GM12891 (cell line): ENCODE data around the gene PLAAT1.

Source experiments
- DNase-seq: peaks from one replicate; pipeline ENCODE4 v3.0.0; 2011; ENCODE audit warnings: low spot score; ENCODE audit not compliant: insufficient read length
- FAIRE-seq: peaks from 2 replicates; lab custom pipeline; 2011; peaks lifted over from hg19 to GRCh38; lab: Jason Lieb, UNC
- PAX5 ChIP-seq: IDR thresholded peaks from 2 replicates; pipeline ENCODE4 v1.6.1; 2011; ENCODE audit warnings: low read length, moderate library complexity, mild to moderate bottlenecking; ENCODE audit not compliant: insufficient read depth, severe bottlenecking
- POLR2A ChIP-seq: IDR thresholded peaks from 2 replicates; pipeline ENCODE4 v1.6.1; 2011; ENCODE audit warnings: low read depth, low read length, control low read depth
- POLR2AphosphoS5 ChIP-seq: IDR thresholded peaks from 2 replicates; pipeline ENCODE4 v1.6.1; 2011; ENCODE audit warnings: low read depth, low read length, control low read depth
- POU2F2 ChIP-seq: IDR thresholded peaks from 2 replicates; pipeline ENCODE4 v1.6.1; 2011; ENCODE audit warnings: low read depth, mild to moderate bottlenecking, control low read depth, low read length, moderate library complexity
- SPI1 ChIP-seq: IDR thresholded peaks from 2 replicates; pipeline ENCODE4 v1.6.1; 2011; ENCODE audit warnings: low read depth, low read length, control low read depth
- TAF1 ChIP-seq: IDR thresholded peaks from 2 replicates; pipeline ENCODE4 v1.6.1; 2011; ENCODE audit warnings: low read depth, low read length, control low read depth

Gene PLAAT1

GRCh38 chr3:193225302-193226125 is 15.5 kb upstream of the PLAAT1 start:
- TF ChIP-seq PAX5 (no peak), POU2F2 (no peak), TAF1 (no peak), POLR2A (no peak), POLR2AphosphoS5 (no peak), SPI1 (no peak)
- DNase-seq (no peak), FAIRE-seq (no peak)

DNA sequence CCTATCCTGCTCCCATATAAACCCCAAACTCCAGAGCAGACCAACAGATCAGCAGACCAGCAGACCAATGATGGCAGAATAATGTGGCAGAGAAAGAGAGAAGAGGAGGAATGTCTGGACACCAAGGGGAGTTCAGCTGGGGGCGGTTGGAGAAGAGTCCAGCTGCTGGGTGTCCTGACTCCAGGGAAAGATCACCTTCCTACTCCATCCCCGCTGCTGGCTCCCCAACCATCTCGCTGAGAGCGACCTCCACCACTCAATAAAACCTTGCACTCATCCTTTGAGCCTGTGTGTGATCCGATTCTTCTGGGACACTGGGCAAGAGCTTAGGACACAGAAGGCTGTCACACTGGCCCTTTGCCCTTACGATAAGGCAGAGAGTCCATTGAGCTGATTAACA is 12.8 kb upstream of the PLAAT1 start:
- no peak for DNase-seq
- no peak for FAIRE-seq
- TF ChIP-seq POU2F2 (no peak), TAF1 (no peak), SPI1 (no peak)

GRCh38 chr3:193229851-193230420 is 11.1 kb upstream of the PLAAT1 start:
- FAIRE-seq (no peak), DNase-seq (no peak)
- no peak for TF ChIP-seq SPI1
- no peak for TF ChIP-seq TAF1
- no peak for TF ChIP-seq POLR2A
- no peak for TF ChIP-seq POLR2AphosphoS5
- TF ChIP-seq PAX5 = no peak
- no peak for TF ChIP-seq POU2F2

DNA sequence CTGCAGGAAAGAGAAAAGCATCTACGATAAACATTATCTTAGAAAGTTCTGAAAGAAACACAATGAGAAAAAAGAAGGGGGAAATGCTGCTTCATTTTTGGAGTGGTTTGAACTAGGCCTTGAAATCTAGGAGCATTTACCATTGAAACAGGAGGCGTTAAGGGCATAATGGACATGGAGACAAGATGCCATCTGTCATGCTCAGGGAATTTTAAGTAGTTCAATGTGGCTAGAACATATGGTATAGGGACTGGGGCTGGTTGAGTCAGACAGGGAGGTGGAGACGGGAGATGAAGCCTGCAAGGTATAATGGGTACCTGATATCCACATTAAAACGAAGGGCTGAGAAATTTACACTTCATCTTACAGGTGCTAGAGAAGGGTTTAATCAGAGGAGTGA is 10.4 kb upstream of the PLAAT1 start:
- FAIRE-seq = no peak
- DNase-seq = no peak
- no peak for TF ChIP-seq POLR2A
- TF ChIP-seq SPI1 = no peak
- no peak for TF ChIP-seq POU2F2
- no peak for TF ChIP-seq PAX5
- no peak for TF ChIP-seq POLR2AphosphoS5
- no peak for TF ChIP-seq TAF1

DNA sequence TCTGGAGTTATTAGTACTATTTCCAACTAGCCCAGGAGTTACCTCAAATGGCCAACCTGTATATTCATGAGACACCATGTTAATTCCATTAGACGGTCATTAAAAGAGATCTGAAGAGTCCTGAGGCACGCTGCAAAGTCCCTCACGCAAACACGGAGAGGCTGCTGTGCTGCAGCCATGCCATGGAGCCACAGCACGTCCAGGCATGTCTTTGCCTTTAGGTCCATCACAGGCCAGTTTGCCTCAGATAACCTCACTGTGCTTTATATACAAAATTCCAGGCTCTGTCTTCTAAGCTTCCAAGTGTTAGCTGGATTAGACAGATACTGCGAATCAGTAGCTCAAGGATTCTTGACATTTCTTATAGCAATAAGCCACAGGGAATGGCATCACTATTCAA is 9.8 kb upstream of the PLAAT1 start:
- TF ChIP-seq SPI1 = no peak
- DNase-seq = no peak

GRCh38 chr3:193236599-193236998 is 4.4 kb upstream of the PLAAT1 start:
- no peak for DNase-seq
- FAIRE-seq = no peak
- TF ChIP-seq POU2F2 (no peak), PAX5 (no peak), TAF1 (no peak), POLR2A (no peak), SPI1 (no peak), POLR2AphosphoS5 (no peak)

More for the DNA sequence above, 9.8 kb upstream of the PLAAT1 start:
- no peak for FAIRE-seq

DNA sequence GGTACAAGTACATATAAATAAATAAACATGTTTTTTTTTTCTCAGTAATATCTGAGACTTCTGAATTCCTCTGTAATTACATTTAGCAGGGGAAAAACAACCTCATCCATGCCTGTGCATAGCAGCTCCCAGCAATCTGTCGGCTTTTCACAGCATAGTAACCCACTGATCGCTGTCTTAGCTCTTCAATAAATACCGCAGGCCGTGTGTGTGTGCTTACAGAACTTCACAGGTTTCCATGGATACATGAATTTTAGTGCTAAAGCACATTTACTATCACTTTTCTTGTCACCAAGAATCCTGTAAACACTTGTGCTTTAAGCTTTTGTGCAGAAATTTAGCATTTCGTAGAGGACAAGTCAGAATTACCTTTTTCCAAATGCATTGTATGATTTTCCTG is 4.0 kb upstream of the PLAAT1 start:
- DNase-seq (no peak), FAIRE-seq (no peak)
- TF ChIP-seq SPI1 = no peak
- no peak for TF ChIP-seq POU2F2
- no peak for TF ChIP-seq TAF1
- no peak for TF ChIP-seq POLR2AphosphoS5
- no peak for TF ChIP-seq POLR2A
- no peak for TF ChIP-seq PAX5

DNA sequence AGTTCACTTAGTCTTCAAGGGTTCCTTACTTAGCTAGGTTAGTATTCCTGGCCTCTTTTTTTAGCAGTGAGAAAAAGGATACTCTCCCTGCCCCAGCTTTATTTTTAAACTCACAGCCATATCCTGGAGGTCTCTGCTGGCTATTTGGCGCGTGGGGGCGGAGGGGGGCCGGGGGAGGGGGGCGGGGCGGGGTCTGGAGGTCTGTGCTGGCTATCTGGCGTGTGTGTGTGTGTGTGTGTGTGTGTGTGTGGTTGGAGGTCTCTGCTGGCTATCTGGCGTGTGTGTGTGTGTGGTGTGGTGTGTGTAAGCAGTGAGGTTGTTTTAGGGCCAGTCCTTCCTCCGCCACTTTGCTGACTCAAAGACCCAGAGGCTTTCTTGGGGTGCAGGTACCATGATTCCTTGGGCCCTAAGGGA is 579 bp upstream of the PLAAT1 start:
- FAIRE-seq = no peak
- no peak for TF ChIP-seq SPI1
- TF ChIP-seq POLR2A = no peak
- TF ChIP-seq TAF1 = no peak
- no peak for TF ChIP-seq POU2F2
- TF ChIP-seq POLR2AphosphoS5 = no peak
- TF ChIP-seq PAX5 = no peak
- DNase-seq = no peak

DNA sequence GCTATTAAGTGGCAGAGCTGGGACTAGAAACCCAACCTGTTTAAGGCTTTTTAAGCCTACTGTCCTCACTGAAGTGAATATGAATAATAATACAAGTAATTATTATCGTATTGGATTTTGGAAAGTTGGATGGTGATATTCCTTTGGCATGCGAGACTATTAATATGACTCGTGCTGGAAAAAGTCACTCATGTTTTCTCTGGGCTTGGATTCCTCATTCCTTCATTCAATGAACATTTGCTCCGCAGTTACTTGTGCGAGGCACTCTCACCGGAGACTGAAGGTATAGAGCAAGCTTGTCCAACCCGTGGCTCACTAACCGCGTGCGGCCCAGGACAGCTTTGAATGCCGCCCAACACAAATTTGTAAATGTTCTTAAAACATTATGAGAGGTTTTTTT is 694 bp downstream of the PLAAT1 start:
- FAIRE-seq = no peak
- DNase-seq = no peak
- TF ChIP-seq POLR2A (no peak), PAX5 (no peak), POLR2AphosphoS5 (no peak), SPI1 (no peak), POU2F2 (no peak), TAF1 (no peak)

DNA sequence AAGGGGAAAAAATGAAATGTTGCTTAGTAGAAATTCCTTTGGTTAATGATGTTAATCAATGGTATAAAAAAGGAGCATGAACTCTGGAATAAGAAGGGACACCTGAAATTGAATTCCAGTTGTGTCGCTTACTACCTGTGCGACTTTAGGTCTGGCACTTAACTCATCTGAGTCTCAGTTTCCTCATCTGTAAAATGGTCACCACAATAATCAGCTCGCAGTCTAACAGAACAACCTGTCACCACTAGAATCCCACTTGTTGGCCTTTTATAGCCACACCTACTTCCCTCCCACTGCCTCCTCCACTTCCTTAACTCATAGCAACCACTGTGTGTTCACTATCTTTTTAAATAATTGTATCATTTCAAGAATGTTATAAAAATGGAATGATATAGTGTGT is 2.5 kb downstream of the PLAAT1 start:
- TF ChIP-seq TAF1 (no peak), POLR2AphosphoS5 (no peak), POLR2A (no peak), POU2F2 (no peak), SPI1 (no peak)
- DNase-seq (no peak), FAIRE-seq (no peak)

DNA sequence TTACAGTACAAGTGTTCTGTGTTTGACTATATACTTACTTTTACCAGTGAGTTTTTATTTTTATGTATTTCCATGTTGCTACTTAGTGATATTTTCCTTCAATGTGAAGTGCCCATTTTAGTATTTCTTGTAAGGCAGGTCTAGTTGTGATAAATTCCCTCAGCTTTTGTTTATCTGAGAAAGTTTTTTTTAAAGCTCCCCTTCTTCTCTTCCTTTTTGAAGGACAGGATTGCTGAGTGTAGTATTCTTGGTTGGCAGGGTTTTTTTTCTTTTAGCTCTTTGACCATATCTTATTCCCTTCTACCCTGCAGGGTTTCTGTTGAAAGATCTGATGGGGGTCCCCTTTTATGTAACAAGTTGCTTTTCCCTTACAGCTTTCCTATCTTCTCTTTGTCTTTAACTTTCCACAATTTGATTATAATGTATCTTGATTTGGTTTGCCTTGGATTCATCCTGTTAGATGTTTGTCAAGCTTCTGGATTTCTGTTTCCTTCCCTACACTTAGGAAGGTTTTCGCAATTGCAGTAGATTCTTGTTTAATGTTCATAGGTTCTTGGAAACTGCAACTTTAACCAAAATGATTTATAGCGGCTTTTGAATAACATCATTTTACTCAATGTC is 7.9 kb downstream of the PLAAT1 start:
- DNase-seq (no peak), FAIRE-seq (no peak)
- TF ChIP-seq PAX5 (no peak), TAF1 (no peak), POU2F2 (no peak), POLR2A (no peak), SPI1 (no peak), POLR2AphosphoS5 (no peak)
